Inflammatory macrophage treated with lipopolysaccharide for 1 hour (primary cell): ENCODE measurements around the gene C4orf54.

Experiments
- DNase-seq, 2 donors: peaks; one replicate each; pipeline ENCODE4 v3.0.0-alpha.2; 2020 to 2022

C4orf54 gene

GRCh38 chr4:99657798-99658197 is at the start of gene C4orf54:
C4orf54 (minus strand) TSS chr4:99657828; CDS start chr4:99654648, 3,180 bp downstream.
- no peak for DNase-seq

GRCh38 chr4:99705891-99706290 is 48.3 kb upstream of the C4orf54 start:
- DNase-seq: no peak

- no peak for DNase-seq
Measured at GRCh38 chr4:99696801-99697200, 39.2 kb upstream of the C4orf54 start.

GRCh38 chr4:99693140-99693539 is 35.5 kb upstream of the C4orf54 start:
- DNase-seq: no peak

GRCh38 chr4:99690990-99691389 is 33.4 kb upstream of the C4orf54 start:
- DNase-seq: no peak

GRCh38 chr4:99690472-99690871 is 32.8 kb upstream of the C4orf54 start:
- DNase-seq: no peak

GRCh38 chr4:99687120-99687519 is 29.5 kb upstream of the C4orf54 start:
- no peak for DNase-seq

- no peak for DNase-seq
Measured at GRCh38 chr4:99685234-99685633, 27.6 kb upstream of the C4orf54 start.

GRCh38 chr4:99683895-99684294 is 26.3 kb upstream of the C4orf54 start:
- DNase-seq: no peak

GRCh38 chr4:99679976-99680375 is 22.3 kb upstream of the C4orf54 start:
- no peak for DNase-seq

GRCh38 chr4:99679204-99679603 is 21.6 kb upstream of the C4orf54 start:
- no peak for DNase-seq

GRCh38 chr4:99677161-99677560 is 19.5 kb upstream of the C4orf54 start:
- no peak for DNase-seq

GRCh38 chr4:99670409-99671073 is 12.9 kb upstream of the C4orf54 start:
- DNase-seq: no peak

GRCh38 chr4:99669084-99669483 is 11.5 kb upstream of the C4orf54 start:
- no peak for DNase-seq

GRCh38 chr4:99668472-99668871 is 10.8 kb upstream of the C4orf54 start:
- no peak for DNase-seq

GRCh38 chr4:99665983-99666382 is 8.4 kb upstream of the C4orf54 start:
- DNase-seq: no peak

- no peak for DNase-seq
Measured at GRCh38 chr4:99664716-99665115, 7.1 kb upstream of the C4orf54 start.

GRCh38 chr4:99661907-99662306 is 4.3 kb upstream of the C4orf54 start:
- DNase-seq: no peak

GRCh38 chr4:99658666-99659065 is 1.0 kb upstream of the C4orf54 start:
- DNase-seq: no peak

- no peak for DNase-seq
Measured at GRCh38 chr4:99655308-99656081, 2.1 kb downstream of the C4orf54 start.

GRCh38 chr4:99654361-99654761 is 3.3 kb downstream of the C4orf54 start:
- DNase-seq: no peak

GRCh38 chr4:99653916-99654315 is 3.7 kb downstream of the C4orf54 start:
- no peak for DNase-seq

- no peak for DNase-seq
Measured at GRCh38 chr4:99652596-99653436, 4.8 kb downstream of the C4orf54 start.
